Effector memory CD4-positive, alpha-beta T cell (primary cell): ENCODE data around the gene A3GALT2.
"Not testable (repeated sequence)": the region's sequence is repeated elsewhere in the genome, so short reads cannot be mapped to it uniquely, and the experiment has no call there.

Experiments
- DNase-seq, 3 donors: peaks; one replicate each; pipeline ENCODE4 v3.0.0-alpha.2; 2020
- H3K27ac ChIP-seq: 2 replicates; pipeline ENCODE4 v1.7.0; 2013; ENCODE audit warnings: mild to moderate bottlenecking, low read length, moderate library complexity; ENCODE audit not compliant: insufficient read depth, poor library complexity, severe bottlenecking
- H3K27me3 ChIP-seq: replicated peaks from 2 replicates; pipeline ENCODE4 v1.7.0; 2013; ENCODE audit warnings: mild to moderate bottlenecking, low read length; ENCODE audit not compliant: insufficient read depth, control insufficient read depth, poor library complexity, severe bottlenecking
- H3K36me3 ChIP-seq: 2 replicates; pipeline ENCODE4 v1.7.0; 2013; ENCODE audit warnings: mild to moderate bottlenecking, low read length, moderate library complexity; ENCODE audit not compliant: control insufficient read depth, insufficient read depth
- H3K4me1 ChIP-seq: 2 replicates; pipeline ENCODE4 v1.7.0; 2013; ENCODE audit warnings: low read length, mild to moderate bottlenecking; ENCODE audit not compliant: control insufficient read depth, insufficient read depth, poor library complexity, severe bottlenecking
- H3K4me3 ChIP-seq: 2 replicates; pipeline ENCODE4 v1.7.0; 2013; ENCODE audit warnings: low read length, low read depth, mild to moderate bottlenecking; ENCODE audit not compliant: insufficient read depth, poor library complexity, severe bottlenecking
- H3K9me3 ChIP-seq: 2 replicates; pipeline ENCODE4 v1.7.0; 2013; ENCODE audit warnings: mild to moderate bottlenecking, low read length, moderate library complexity; ENCODE audit not compliant: control insufficient read depth

The A3GALT2 gene

DNA sequence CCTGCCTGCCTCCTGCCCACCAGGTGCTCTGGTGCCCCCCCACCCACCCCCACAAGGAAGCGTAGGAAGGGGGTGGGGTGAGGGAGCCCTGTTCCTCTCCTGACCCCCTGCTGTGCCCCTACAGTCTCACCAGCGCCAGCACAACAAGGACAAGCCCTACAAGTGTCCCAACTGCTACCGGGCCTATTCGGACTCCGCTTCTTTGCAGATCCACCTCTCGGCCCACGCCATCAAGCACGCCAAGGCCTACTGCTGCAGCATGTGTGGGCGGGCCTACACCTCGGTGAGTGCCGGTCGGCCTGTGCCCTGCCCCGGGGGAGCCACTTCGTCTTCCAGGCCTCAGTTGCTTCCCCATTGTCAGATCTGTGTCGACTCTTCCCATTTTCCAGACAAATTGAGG lies 25.9 kb downstream of the A3GALT2 start:
- Histone ChIP-seq H3K36me3 (peaks cover 6% of the 10 kb centered on the region), H3K9me3 (no peaks in the 10 kb centered on the region), H3K4me3 (no peak overlapping the region), H3K27ac (no peak overlapping the region), H3K27me3 (no peaks in the 10 kb centered on the region), H3K4me1 (peaks cover 3% of the 10 kb centered on the region)
- no peak for DNase-seq

- no peak for DNase-seq
- no peaks in the 10 kb centered on the region for H3K9me3 ChIP-seq
- no peaks in the 10 kb centered on the region for H3K27me3 ChIP-seq
- no peak overlapping the region for H3K4me3 ChIP-seq
- H3K4me1 ChIP-seq, result peaks cover 3% of the 10 kb centered on the region
- H3K27ac ChIP-seq, result no peak overlapping the region
- H3K36me3 ChIP-seq, result peaks cover 6% of the 10 kb centered on the region
These were observed 26.6 kb downstream of the A3GALT2 start for GRCh38 chr1:33294071-33295010.

- H3K4me3 ChIP-seq, result no peak overlapping the region
- peaks cover 6% of the 10 kb centered on the region for H3K36me3 ChIP-seq
- peaks cover 3% of the 10 kb centered on the region for H3K4me1 ChIP-seq
- no peak for DNase-seq
- H3K9me3 ChIP-seq, result no peaks in the 10 kb centered on the region
- no peaks in the 10 kb centered on the region for H3K27me3 ChIP-seq
- no peak overlapping the region for H3K27ac ChIP-seq
These were observed 28.1 kb downstream of the A3GALT2 start for GRCh38 chr1:33292726-33293340.

GRCh38 chr1:33290615-33291014 lies 30.3 kb downstream of the A3GALT2 start:
- H3K4me3 ChIP-seq, H3K27me3 ChIP-seq, H3K9me3 ChIP-seq, H3K27ac ChIP-seq, DNase-seq, H3K4me1 ChIP-seq: not testable (repeated sequence)
- H3K36me3 ChIP-seq, result peaks cover 14% of the 10 kb centered on the region

- Histone ChIP-seq H3K27ac (no peak overlapping the region), H3K9me3 (no peaks in the 10 kb centered on the region), H3K4me1 (no peaks in the 10 kb centered on the region), H3K36me3 (peaks cover 14% of the 10 kb centered on the region), H3K27me3 (no peaks in the 10 kb centered on the region), H3K4me3 (no peak overlapping the region)
- DNase-seq, result no peak
These were observed 31.1 kb downstream of the A3GALT2 start for GRCh38 chr1:33289858-33290154.

DNA sequence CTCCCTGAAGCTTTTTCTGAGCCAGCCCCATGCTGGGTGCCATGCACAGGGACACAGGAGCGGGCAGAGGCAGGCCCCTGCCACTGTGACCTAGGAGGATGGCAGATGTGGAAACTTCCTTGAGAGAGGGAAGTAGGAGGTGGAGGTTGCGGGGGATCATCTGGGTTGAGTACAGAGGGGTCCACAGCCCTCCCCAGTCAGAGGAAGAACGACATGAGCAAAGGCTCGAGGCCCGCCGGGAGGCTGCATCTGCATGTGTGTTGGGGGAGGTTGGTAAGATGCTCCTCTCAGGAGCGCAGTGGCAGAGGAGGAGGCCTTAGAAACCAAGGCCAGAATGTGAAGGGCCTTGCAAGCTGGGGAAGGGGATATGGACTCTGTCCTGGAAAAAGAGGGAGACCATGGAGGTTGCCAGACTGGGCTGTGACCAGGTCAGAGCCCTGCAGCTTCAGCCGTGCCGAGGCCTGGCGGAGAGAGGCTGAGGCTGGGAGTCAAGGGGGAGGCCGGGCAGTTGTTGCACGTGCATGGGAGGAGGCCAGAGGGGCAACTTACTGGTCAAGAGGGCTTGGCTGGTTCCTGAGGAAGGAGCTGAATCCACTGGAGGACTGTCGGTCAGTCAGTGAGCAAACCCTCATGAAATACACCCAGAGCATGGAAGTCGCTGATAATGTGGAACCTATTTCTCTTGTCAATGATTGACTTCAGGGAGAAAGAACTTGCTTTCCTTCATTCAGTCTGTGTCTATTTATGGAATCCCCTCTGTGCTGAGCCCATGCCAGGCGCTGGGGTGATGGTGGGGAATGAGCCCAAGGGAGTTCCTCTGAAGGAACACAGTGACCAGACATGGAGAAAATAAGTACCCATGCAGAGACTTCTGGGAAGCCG lies 31.7 kb downstream of the A3GALT2 start:
- Histone ChIP-seq H3K27ac (no peak overlapping the region), H3K4me3 (no peak overlapping the region), H3K4me1 (no peaks in the 10 kb centered on the region), H3K27me3 (no peaks in the 10 kb centered on the region), H3K36me3 (peaks cover 14% of the 10 kb centered on the region), H3K9me3 (no peaks in the 10 kb centered on the region)
- no peak for DNase-seq

GRCh38 chr1:33287317-33287716 lies 33.6 kb downstream of the A3GALT2 start:
- no peaks in the 10 kb centered on the region for H3K4me1 ChIP-seq
- DNase-seq, result no peak

GRCh38 chr1:33286451-33287185 lies 34.3 kb downstream of the A3GALT2 start:
- peaks cover 27% of the 10 kb centered on the region for H3K36me3 ChIP-seq

More at GRCh38 chr1:33287317-33287716, 33.6 kb downstream of the A3GALT2 start:
- Histone ChIP-seq H3K27me3 (no peaks in the 10 kb centered on the region), H3K36me3 (peaks cover 20% of the 10 kb centered on the region), H3K27ac (no peak overlapping the region), H3K4me3 (no peak overlapping the region), H3K9me3 (no peaks in the 10 kb centered on the region)

GRCh38 chr1:33284049-33284448 lies 36.8 kb downstream of the A3GALT2 start:
- Histone ChIP-seq H3K4me1 (no peaks in the 10 kb centered on the region), H3K36me3 (peaks cover 43% of the 10 kb centered on the region)

More at GRCh38 chr1:33286451-33287185, 34.3 kb downstream of the A3GALT2 start:
- no peaks in the 10 kb centered on the region for H3K27me3 ChIP-seq
- H3K27ac ChIP-seq, result no peak overlapping the region
- no peak overlapping the region for H3K4me3 ChIP-seq
- H3K9me3 ChIP-seq, result no peaks in the 10 kb centered on the region
- no peak for DNase-seq
- no peaks in the 10 kb centered on the region for H3K4me1 ChIP-seq

More at GRCh38 chr1:33284049-33284448, 36.8 kb downstream of the A3GALT2 start:
- H3K27me3 ChIP-seq, result no peaks in the 10 kb centered on the region
- H3K4me3 ChIP-seq, result no peak overlapping the region
- DNase-seq, result no peak
- no peak overlapping the region for H3K27ac ChIP-seq
- H3K9me3 ChIP-seq, result no peaks in the 10 kb centered on the region
